ENCODE data around the gene KRT40.

- TF ChIP-seq CTCF (IDR thresholded peaks at IDR 0.05) (no peak), POLR2A (IDR thresholded peaks at IDR 0.05) (no peak)
Measured at GRCh38 chr17:40951011-40951622, 33.0 kb downstream of the KRT40 start.
